GM12874 (cell line): ENCODE measurements around the gene AKAP13.

Source experiments
- CTCF ChIP-seq: IDR thresholded peaks from 2 replicates; pipeline ENCODE4 v1.5.1; 2011; ENCODE audit warnings: low read depth, mild to moderate bottlenecking, control low read depth, low read length, moderate library complexity; ENCODE audit not compliant: insufficient read depth

The AKAP13 gene

DNA sequence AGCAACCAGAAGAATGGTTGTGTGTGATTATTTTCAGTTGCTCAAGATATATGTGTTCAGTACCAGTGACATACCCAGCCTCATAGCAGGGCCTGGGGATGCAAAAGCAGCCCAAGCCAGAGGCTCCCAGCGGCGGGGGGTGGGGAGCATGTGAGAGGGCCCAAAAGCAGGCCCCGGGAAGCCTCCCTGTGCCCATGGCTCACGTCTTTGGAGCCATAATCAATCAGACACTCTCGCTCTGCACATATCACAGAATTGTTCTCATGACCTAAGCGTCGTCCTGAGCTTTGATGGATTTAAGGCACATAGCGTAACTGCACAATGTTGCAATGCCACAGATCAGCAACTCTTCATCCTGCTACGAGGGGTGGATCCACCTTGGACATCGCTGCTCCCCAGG lies 393.6 kb downstream of the AKAP13 start:
- no peak for TF ChIP-seq CTCF

GRCh38 chr15:85777250-85778106 lies 397.1 kb downstream of the AKAP13 start:
- no peak for TF ChIP-seq CTCF

GRCh38 chr15:85778107-85778776 lies 397.8 kb downstream of the AKAP13 start:
- no peak for TF ChIP-seq CTCF

GRCh38 chr15:85779249-85779648 lies 398.8 kb downstream of the AKAP13 start:
- TF ChIP-seq CTCF, result no peak

GRCh38 chr15:85780225-85780985 lies 400.0 kb downstream of the AKAP13 start:
- no peak for TF ChIP-seq CTCF

DNA sequence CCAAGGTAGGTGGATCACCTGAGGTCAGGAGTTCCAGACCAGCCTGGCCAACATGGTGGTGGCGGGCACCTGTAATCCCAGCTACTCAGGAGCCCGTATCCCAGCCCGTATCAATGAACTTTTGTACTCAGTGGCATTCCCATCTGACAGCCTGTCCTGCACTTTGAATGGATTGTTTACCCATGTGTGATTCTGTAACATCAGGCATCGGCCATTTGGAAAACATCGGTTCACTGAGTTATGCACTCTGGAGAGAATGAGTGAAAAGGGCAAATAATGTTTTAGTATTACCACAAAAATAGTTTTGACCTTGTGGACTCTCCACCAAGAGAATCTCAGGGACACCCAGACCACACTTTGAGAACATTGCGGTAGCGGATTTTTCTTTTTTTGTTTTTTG lies 400.7 kb downstream of the AKAP13 start:
- no peak for TF ChIP-seq CTCF

- no peak for TF ChIP-seq CTCF
Measured at GRCh38 chr15:85782064-85782463, 401.7 kb downstream of the AKAP13 start.
